HEK293 (cell line): Measurements from ENCODE around the gene CNKSR2.

Experiments used
- SP7 ChIP-seq: fragments of 450-650 bp; formaldehyde crosslinking; IDR thresholded peaks from 2 replicates; pipeline ENCODE4 v1.5.1; 2016; ENCODE audit warnings: missing biosample characterization, missing genetic modification characterization
- ZEB2 ChIP-seq: fragments of 450-650 bp; formaldehyde crosslinking; IDR thresholded peaks from 2 replicates; pipeline ENCODE4 v1.5.1; 2016; ENCODE audit warnings: missing biosample characterization, missing genetic modification characterization
- TF ChIP-seq, protein P1 (sequence below): fragments of 450-650 bp; formaldehyde crosslinking; IDR thresholded peaks from 2 replicates; pipeline ENCODE4 v1.5.1; 2017; ENCODE audit warnings: missing biosample characterization, missing genetic modification characterization
- TF ChIP-seq, protein P2 (sequence below): fragments of 450-650 bp; formaldehyde crosslinking; IDR thresholded peaks from 2 replicates; pipeline ENCODE4 v1.5.1; 2016; ENCODE audit warnings: missing biosample characterization, missing genetic modification characterization
- TF ChIP-seq, protein P3 (sequence below): fragments of 450-650 bp; formaldehyde crosslinking; IDR thresholded peaks from 2 replicates; pipeline ENCODE4 v1.5.1; 2016; ENCODE audit warnings: missing biosample characterization, missing genetic modification characterization
- TF ChIP-seq, protein P4 (sequence below): fragments of 450-650 bp; formaldehyde crosslinking; IDR thresholded peaks from 2 replicates; pipeline ENCODE4 v1.5.1; 2017; ENCODE audit warnings: missing biosample characterization, missing genetic modification characterization

DNA sequence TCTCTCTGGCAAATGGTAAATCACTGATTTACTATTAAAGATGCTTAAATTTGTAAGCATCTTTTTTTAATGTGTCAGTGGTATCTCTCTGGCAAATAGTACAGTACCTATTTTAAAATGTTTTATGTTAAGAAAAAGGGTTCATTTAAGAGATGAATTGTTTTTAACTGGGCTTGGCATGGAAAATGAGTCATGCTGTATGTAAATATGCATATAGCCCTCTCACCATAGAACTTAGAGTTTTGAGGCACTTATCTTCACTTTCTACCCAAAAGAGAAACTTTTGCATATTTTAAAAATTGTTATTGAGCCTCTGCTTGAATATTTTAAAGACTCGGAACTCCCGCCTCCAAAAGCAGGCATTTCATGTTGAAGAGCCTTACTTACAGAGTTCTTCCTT lies 246.0 kb downstream of the CNKSR2 start:
- TF ChIP-seq, protein P1, sequence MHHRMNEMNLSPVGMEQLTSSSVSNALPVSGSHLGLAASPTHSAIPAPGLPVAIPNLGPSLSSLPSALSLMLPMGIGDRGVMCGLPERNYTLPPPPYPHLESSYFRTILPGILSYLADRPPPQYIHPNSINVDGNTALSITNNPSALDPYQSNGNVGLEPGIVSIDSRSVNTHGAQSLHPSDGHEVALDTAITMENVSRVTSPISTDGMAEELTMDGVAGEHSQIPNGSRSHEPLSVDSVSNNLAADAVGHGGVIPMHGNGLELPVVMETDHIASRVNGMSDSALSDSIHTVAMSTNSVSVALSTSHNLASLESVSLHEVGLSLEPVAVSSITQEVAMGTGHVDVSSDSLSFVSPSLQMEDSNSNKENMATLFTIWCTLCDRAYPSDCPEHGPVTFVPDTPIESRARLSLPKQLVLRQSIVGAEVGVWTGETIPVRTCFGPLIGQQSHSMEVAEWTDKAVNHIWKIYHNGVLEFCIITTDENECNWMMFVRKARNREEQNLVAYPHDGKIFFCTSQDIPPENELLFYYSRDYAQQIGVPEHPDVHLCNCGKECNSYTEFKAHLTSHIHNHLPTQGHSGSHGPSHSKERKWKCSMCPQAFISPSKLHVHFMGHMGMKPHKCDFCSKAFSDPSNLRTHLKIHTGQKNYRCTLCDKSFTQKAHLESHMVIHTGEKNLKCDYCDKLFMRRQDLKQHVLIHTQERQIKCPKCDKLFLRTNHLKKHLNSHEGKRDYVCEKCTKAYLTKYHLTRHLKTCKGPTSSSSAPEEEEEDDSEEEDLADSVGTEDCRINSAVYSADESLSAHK (tag by site-specific recombination): no peak
- TF ChIP-seq, protein P2, sequence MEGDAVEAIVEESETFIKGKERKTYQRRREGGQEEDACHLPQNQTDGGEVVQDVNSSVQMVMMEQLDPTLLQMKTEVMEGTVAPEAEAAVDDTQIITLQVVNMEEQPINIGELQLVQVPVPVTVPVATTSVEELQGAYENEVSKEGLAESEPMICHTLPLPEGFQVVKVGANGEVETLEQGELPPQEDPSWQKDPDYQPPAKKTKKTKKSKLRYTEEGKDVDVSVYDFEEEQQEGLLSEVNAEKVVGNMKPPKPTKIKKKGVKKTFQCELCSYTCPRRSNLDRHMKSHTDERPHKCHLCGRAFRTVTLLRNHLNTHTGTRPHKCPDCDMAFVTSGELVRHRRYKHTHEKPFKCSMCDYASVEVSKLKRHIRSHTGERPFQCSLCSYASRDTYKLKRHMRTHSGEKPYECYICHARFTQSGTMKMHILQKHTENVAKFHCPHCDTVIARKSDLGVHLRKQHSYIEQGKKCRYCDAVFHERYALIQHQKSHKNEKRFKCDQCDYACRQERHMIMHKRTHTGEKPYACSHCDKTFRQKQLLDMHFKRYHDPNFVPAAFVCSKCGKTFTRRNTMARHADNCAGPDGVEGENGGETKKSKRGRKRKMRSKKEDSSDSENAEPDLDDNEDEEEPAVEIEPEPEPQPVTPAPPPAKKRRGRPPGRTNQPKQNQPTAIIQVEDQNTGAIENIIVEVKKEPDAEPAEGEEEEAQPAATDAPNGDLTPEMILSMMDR: no peak
- TF ChIP-seq, protein P3, sequence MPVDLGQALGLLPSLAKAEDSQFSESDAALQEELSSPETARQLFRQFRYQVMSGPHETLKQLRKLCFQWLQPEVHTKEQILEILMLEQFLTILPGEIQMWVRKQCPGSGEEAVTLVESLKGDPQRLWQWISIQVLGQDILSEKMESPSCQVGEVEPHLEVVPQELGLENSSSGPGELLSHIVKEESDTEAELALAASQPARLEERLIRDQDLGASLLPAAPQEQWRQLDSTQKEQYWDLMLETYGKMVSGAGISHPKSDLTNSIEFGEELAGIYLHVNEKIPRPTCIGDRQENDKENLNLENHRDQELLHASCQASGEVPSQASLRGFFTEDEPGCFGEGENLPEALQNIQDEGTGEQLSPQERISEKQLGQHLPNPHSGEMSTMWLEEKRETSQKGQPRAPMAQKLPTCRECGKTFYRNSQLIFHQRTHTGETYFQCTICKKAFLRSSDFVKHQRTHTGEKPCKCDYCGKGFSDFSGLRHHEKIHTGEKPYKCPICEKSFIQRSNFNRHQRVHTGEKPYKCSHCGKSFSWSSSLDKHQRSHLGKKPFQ (tag by site-specific recombination): no peak
- TF ChIP-seq, protein P4, sequence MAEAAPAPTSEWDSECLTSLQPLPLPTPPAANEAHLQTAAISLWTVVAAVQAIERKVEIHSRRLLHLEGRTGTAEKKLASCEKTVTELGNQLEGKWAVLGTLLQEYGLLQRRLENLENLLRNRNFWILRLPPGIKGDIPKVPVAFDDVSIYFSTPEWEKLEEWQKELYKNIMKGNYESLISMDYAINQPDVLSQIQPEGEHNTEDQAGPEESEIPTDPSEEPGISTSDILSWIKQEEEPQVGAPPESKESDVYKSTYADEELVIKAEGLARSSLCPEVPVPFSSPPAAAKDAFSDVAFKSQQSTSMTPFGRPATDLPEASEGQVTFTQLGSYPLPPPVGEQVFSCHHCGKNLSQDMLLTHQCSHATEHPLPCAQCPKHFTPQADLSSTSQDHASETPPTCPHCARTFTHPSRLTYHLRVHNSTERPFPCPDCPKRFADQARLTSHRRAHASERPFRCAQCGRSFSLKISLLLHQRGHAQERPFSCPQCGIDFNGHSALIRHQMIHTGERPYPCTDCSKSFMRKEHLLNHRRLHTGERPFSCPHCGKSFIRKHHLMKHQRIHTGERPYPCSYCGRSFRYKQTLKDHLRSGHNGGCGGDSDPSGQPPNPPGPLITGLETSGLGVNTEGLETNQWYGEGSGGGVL (tag by site-specific recombination): no peak
- TF ChIP-seq SP7 (tag by site-specific recombination): no peak
- no peak for TF ChIP-seq ZEB2 (tag by site-specific recombination)
